ENCODE measurements around the gene FHIT.

Gene FHIT

GRCh38 chr3:59953104-59953503 is 1298.1 kb downstream of the FHIT start:
- POLR2A ChIA-PET (ENCODE audit: low non-redundant PET) = no interaction called here
- H3K27ac ChIP-seq = no peak overlapping the region

DNA sequence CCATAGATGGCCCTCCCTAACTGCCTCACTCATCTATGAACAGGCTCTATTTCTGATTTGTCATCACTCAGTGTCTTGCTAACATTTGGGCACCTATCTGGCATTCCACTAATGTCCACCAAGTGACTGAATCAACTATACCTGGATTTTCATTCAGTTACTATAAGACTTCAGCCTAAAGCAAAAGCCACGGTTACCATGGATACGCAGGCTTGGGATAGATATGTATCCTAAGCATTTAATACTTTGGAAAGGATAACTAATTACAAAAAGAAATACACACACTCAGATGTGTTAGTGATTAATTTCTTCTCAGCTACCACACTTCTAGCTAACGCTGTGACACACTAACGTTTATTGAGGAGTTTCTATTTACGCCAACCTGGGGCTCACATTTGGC is 1301.9 kb downstream of the FHIT start:
- TF ChIP-seq, protein P1, sequence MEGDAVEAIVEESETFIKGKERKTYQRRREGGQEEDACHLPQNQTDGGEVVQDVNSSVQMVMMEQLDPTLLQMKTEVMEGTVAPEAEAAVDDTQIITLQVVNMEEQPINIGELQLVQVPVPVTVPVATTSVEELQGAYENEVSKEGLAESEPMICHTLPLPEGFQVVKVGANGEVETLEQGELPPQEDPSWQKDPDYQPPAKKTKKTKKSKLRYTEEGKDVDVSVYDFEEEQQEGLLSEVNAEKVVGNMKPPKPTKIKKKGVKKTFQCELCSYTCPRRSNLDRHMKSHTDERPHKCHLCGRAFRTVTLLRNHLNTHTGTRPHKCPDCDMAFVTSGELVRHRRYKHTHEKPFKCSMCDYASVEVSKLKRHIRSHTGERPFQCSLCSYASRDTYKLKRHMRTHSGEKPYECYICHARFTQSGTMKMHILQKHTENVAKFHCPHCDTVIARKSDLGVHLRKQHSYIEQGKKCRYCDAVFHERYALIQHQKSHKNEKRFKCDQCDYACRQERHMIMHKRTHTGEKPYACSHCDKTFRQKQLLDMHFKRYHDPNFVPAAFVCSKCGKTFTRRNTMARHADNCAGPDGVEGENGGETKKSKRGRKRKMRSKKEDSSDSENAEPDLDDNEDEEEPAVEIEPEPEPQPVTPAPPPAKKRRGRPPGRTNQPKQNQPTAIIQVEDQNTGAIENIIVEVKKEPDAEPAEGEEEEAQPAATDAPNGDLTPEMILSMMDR (conservative IDR thresholded peaks at IDR 0.05; ENCODE audit: low read depth) = no peak

More at GRCh38 chr3:59953104-59953503, 1298.1 kb downstream of the FHIT start:
- TF ChIP-seq, protein P1 (conservative IDR thresholded peaks at IDR 0.05; ENCODE audit: low read depth) = no peak
- no peak for DNase-seq (ENCODE audit: low spot score)
- CTCF ChIA-PET = no interaction called here

DNA sequence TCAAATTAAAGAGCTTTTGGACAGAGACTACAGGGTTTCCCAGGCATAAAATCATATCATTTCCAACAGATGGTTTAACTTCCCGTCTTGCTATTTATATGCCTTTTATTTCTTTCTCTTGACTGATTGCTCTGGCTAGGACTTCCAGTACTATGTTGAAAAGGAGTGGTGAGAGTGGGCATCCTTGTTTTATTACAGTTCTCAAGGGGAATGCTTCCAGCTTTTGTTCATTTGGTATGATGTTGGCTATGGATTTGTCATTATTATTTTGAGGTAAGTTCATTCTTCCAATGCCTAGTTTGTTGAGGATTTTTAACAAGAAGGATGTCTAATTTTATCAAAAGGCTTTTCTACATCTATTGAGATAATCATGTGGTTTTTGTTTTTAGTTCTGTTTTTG is 1304.9 kb downstream of the FHIT start:
- POLR2A ChIA-PET (ENCODE audit: low non-redundant PET) = no interaction called here
- no peak overlapping the region for H3K27ac ChIP-seq
- CTCF ChIA-PET = no interaction called here
- DNase-seq (ENCODE audit: low spot score) = no peak
- TF ChIP-seq, protein P1 (conservative IDR thresholded peaks at IDR 0.05; ENCODE audit: low read depth) = no peak

More for the DNA sequence above, 1301.9 kb downstream of the FHIT start:
- no peak overlapping the region for H3K27ac ChIP-seq
- ChIA-PET POLR2A (ENCODE audit: low non-redundant PET) (no interaction called here), CTCF (no interaction called here)
- no peak for DNase-seq (ENCODE audit: low spot score)

GRCh38 chr3:59940718-59941117 is 1310.5 kb downstream of the FHIT start:
- CTCF ChIA-PET = no interaction called here
- TF ChIP-seq, protein P1 (conservative IDR thresholded peaks at IDR 0.05; ENCODE audit: low read depth) = no peak
- H3K27ac ChIP-seq = no peak overlapping the region
- no peak for DNase-seq (ENCODE audit: low spot score)
- POLR2A ChIA-PET (ENCODE audit: low non-redundant PET) = no interaction called here

- ChIA-PET CTCF (no interaction called here), POLR2A (ENCODE audit: low non-redundant PET) (no interaction called here)
- DNase-seq (ENCODE audit: low spot score) = no peak
- H3K27ac ChIP-seq = no peak overlapping the region
- TF ChIP-seq, protein P1 (conservative IDR thresholded peaks at IDR 0.05; ENCODE audit: low read depth) = no peak
Measured at GRCh38 chr3:59939826-59940426, 1311.3 kb downstream of the FHIT start.

DNA sequence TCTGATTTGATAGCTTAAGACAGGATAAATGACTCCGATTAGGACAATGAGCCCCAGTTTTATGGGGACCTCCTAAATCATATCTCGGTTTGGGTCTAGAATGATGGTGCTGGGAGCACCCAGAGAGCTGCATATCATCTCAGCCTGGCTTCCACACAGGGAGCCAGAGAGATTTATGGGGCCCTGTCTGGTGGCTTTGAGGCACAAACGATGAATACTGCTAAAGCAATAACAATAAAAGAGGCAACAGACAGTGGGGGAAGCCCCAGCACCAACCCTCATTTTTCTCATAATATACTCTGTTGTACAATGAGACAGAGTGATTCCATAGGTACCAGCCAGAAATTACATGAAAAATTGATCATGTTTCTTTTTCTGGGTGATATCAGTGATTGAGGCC is 1312.4 kb downstream of the FHIT start:
- ChIA-PET POLR2A (ENCODE audit: low non-redundant PET) (no interaction called here), CTCF (no interaction called here)
- TF ChIP-seq, protein P1 (conservative IDR thresholded peaks at IDR 0.05; ENCODE audit: low read depth) = no peak
- no peak overlapping the region for H3K27ac ChIP-seq
- no peak for DNase-seq (ENCODE audit: low spot score)
